Measurements from ENCODE around the gene PPP1R13B. TPM values are rescaled to one million over a fixed set of nuclear protein-coding genes. Genes with fewer than 3 reads are reported as not detected.
A peak's percentile ranks its signal among the peaks of the same experiment; 100 is the strongest.

The PPP1R13B gene
- total and polyA plus RNA-seq, 2 donors from 2014 or later = 15.1 to 69.4 TPM

DNA sequence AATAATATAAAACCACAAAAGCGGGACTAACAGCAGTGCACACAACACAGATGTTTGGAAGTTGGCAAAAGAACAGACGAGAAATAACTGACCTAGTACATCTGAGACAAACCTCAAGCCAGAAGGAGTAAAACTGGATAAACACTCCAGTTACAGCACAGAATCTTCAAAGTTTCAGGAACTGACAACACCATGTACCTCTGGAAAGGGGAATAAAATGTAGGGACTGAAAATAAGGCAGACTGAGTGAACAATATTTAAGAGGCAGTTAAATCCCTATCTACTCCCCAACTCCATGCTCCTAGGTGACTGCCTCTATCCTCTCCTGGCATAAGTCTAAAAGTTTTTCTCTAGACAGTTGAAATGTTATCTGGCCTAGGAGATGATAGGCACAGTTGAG lies 73.9 kb downstream of the PPP1R13B start:
- intact Hi-C loops (cut with DNase I) = no loop called here
- H3K4me1 ChIP-seq (ENCODE audit: control insufficient read depth in 2 of 3, insufficient read depth in 2 of 3, low read depth in 1 of 3, low read length in 3 of 3) = no peaks in the 10 kb centered on the region
- H3K27me3 ChIP-seq (ENCODE audit: control insufficient read depth, insufficient read depth, low read length) = no peaks in the 10 kb centered on the region
- TF ChIP-seq, protein P1, sequence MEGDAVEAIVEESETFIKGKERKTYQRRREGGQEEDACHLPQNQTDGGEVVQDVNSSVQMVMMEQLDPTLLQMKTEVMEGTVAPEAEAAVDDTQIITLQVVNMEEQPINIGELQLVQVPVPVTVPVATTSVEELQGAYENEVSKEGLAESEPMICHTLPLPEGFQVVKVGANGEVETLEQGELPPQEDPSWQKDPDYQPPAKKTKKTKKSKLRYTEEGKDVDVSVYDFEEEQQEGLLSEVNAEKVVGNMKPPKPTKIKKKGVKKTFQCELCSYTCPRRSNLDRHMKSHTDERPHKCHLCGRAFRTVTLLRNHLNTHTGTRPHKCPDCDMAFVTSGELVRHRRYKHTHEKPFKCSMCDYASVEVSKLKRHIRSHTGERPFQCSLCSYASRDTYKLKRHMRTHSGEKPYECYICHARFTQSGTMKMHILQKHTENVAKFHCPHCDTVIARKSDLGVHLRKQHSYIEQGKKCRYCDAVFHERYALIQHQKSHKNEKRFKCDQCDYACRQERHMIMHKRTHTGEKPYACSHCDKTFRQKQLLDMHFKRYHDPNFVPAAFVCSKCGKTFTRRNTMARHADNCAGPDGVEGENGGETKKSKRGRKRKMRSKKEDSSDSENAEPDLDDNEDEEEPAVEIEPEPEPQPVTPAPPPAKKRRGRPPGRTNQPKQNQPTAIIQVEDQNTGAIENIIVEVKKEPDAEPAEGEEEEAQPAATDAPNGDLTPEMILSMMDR (IDR thresholded peaks at IDR 0.05; ENCODE audit: borderline replicate concordance, extremely low read depth, insufficient read depth) = no peak
- DNase-seq = no peak
- H3K9ac ChIP-seq (ENCODE audit: low read length in 3 of 3) = no peak overlapping the region
- peaks cover 0 to 4% (median 2%) of the 10 kb centered on the region in 3 donors for H3K36me3 ChIP-seq (ENCODE audit: control insufficient read depth in 2 of 3, insufficient read depth in 3 of 3, low read length in 3 of 3)
- peaks cover 0 to 1% (median 0%) of the 10 kb centered on the region in 3 donors for H3K9me3 ChIP-seq (ENCODE audit: control insufficient read depth in 2 of 3, insufficient read depth in 1 of 3, low read length in 3 of 3)
- no peak overlapping the region for H3K27ac ChIP-seq (ENCODE audit: low read depth in 2 of 2, low read length in 2 of 2)
- no peak overlapping the region for H3K4me3 ChIP-seq (ENCODE audit: low read length in 3 of 3)
- FAIRE-seq = no peak

DNA sequence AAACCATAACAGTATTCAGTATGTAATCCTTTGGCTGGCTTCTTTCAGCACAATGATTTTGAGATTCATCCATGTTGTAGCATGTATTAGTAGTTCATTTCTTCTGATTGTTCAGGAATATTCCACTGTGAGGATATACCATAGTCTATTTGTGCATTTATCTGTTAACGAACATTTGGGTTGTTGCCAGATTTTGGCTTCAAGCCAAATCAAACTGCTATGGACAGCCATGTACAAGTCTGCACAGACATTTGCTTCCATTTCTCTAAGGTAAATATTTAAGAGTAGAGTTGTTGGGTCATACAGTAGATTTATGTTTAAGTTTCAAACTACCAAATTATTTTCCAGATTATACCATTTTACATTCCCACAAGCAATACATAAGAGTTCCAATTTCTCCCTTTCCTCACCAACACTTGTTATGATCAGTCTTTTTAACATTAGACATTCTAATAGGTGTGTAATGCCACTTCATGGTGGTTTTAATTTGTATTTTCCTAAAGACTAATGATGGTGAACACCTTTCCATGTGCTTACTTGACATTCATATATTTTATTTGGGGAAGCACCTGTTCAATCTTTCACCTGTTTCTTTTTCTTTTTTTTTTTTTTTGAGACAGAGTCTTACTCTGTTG lies 75.2 kb downstream of the PPP1R13B start:
- no peak overlapping the region for H3K27ac ChIP-seq (ENCODE audit: low read depth in 2 of 2, low read length in 2 of 2)
- H3K9me3 ChIP-seq (ENCODE audit: control insufficient read depth in 2 of 3, insufficient read depth in 1 of 3, low read length in 3 of 3) = peaks cover 0 to 1% (median 0%) of the 10 kb centered on the region in 3 donors
- no peaks in the 10 kb centered on the region for H3K4me1 ChIP-seq (ENCODE audit: control insufficient read depth in 2 of 3, insufficient read depth in 2 of 3, low read depth in 1 of 3, low read length in 3 of 3)
- no peak overlapping the region for H3K9ac ChIP-seq (ENCODE audit: low read length in 3 of 3)
- H3K27me3 ChIP-seq (ENCODE audit: control insufficient read depth, insufficient read depth, low read length) = no peaks in the 10 kb centered on the region
- FAIRE-seq (no peak), DNase-seq (no peak)
- peak overlapping the region in 1 of 3 donors; percentile 6 for H3K4me3 ChIP-seq (ENCODE audit: low read length in 3 of 3)
- intact Hi-C loops (cut with DNase I) = no loop called here
- H3K36me3 ChIP-seq (ENCODE audit: control insufficient read depth in 2 of 3, insufficient read depth in 3 of 3, low read length in 3 of 3) = peaks cover 0 to 4% (median 0%) of the 10 kb centered on the region in 3 donors
- TF ChIP-seq, protein P1 (IDR thresholded peaks at IDR 0.05; ENCODE audit: borderline replicate concordance, extremely low read depth, insufficient read depth) = no peak

DNA sequence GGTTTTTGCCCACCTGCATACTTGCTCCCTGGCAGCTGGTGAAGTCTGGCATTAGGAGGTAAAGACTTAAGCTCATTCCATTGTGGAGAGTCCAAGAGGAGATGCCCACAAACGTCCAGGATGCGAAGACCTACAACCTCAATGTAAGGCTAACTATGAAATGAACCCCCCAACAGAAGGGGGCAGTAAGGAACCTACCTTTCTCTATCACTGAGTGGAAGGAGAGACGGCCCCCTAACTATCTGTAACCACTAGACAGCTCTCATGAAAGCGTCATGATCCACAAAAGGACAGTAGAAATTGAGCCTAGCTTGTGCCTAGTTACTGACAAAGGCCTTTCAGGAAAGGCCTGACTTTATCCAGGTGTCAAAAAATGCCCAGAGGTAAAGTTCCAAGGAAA lies 76.5 kb downstream of the PPP1R13B start:
- TF ChIP-seq, protein P1 (IDR thresholded peaks at IDR 0.05; ENCODE audit: borderline replicate concordance, extremely low read depth, insufficient read depth) = no peak
- FAIRE-seq (no peak), DNase-seq (no peak)
- H3K36me3 ChIP-seq (ENCODE audit: control insufficient read depth in 2 of 3, insufficient read depth in 3 of 3, low read length in 3 of 3) = peaks cover 0 to 4% (median 0%) of the 10 kb centered on the region in 3 donors
- no peak overlapping the region for H3K9ac ChIP-seq (ENCODE audit: low read length in 3 of 3)
- no peak overlapping the region for H3K4me3 ChIP-seq (ENCODE audit: low read length in 3 of 3)
- peaks cover 0 to 1% (median 0%) of the 10 kb centered on the region in 3 donors for H3K9me3 ChIP-seq (ENCODE audit: control insufficient read depth in 2 of 3, insufficient read depth in 1 of 3, low read length in 3 of 3)
- no peaks in the 10 kb centered on the region for H3K27me3 ChIP-seq (ENCODE audit: control insufficient read depth, insufficient read depth, low read length)
- no peaks in the 10 kb centered on the region for H3K4me1 ChIP-seq (ENCODE audit: control insufficient read depth in 2 of 3, insufficient read depth in 2 of 3, low read depth in 1 of 3, low read length in 3 of 3)
- intact Hi-C loops (cut with DNase I) = no loop called here
- H3K27ac ChIP-seq (ENCODE audit: low read depth in 2 of 2, low read length in 2 of 2) = no peak overlapping the region
